Hepatocyte (in vitro differentiated cells): ENCODE measurements around the gene NCAPG2.

ENCODE experiments used
- CTCF ChIP-seq: fragments of 200-600 bp; sonication (generic); IDR thresholded peaks from 2 replicates; pipeline ENCODE4 v1.5.1; 2016; ENCODE audit warnings: antibody characterized with exemption, mild to moderate bottlenecking; ENCODE audit not compliant: poor library complexity
- EZH2 ChIP-seq: fragments of 200-600 bp; sonication (generic); IDR thresholded peaks from 2 replicates; pipeline ENCODE4 v1.6.1; 2016; ENCODE audit warnings: antibody characterized with exemption, mild to moderate bottlenecking, borderline replicate concordance

DNA sequence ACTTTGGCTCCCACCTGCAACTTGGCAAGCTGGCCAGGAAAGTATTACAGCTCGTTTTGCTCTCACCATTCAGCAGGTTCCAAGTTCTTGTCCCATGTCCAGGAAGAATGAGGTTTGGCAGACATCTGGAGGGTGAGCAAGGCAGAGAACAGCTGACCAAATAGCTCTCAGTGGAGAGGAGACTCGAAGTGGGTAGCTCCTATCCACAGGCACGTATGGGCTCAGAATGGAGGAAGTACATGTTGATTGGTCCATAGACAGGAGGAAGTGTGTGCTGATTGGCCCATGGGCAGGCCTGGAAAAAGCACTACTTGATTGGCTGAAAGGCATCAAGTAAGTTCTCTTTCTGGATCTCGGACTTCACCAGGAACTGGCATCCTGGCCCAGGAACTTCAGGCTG lies 3.0 kb upstream of the NCAPG2 start:
- TF ChIP-seq EZH2 (no peak), CTCF (no peak)
